Heart left ventricle (tissue), 16 donors: ENCODE data around the gene CDX2. TPM values are rescaled to one million over a fixed set of nuclear protein-coding genes. Genes with fewer than 3 reads are reported as not detected.

Experiments used
- ATAC-seq, 4 donors: fragments of 200-7000 bp; cut with Tn5 transposase; one replicate each; pipeline ENCODE4 v1.9.1; 2020 to 2022; ENCODE audit warnings: moderate library complexity in 4 of 4, mild to moderate bottlenecking in 3 of 4, moderate number of reproducible peaks in 1 of 4
- DNase-seq, 5 donors: peaks; one replicate each; pipeline ENCODE4 v3.0.0-alpha.2; 2020
- H3K27ac ChIP-seq, 12 donors: fragments of 200-600 bp; sonication (generic) in 4 of 12; one replicate each; pipeline versions ENCODE4 v1.5.0 to v1.8.0; 2016 to 2022; ENCODE audit warnings: mild to moderate bottlenecking in 2 of 12
- H3K27me3 ChIP-seq, 9 donors: fragments of 200-600 bp; sonication (generic) in 2 of 9; one replicate each; pipeline versions ENCODE4 v1.5.1 to v1.8.0; 2016 to 2022; ENCODE audit warnings: mild to moderate bottlenecking in 3 of 9
- H3K36me3 ChIP-seq, 9 donors: fragments of 200-600 bp; sonication (generic) in 2 of 9; one replicate each; pipeline versions ENCODE4 v1.5.0 to v1.8.0; 2018 to 2022; ENCODE audit warnings: mild to moderate bottlenecking in 2 of 9
- H3K4me1 ChIP-seq, 12 donors: fragments of 200-600 bp; sonication (generic) in 4 of 12; one replicate each; pipeline versions ENCODE4 v1.5.0 to v1.8.0; 2016 to 2022; ENCODE audit warnings: mild to moderate bottlenecking in 3 of 12
- H3K4me3 ChIP-seq, 12 donors: fragments of 200-600 bp; sonication (generic) in 4 of 12; one replicate each; pipeline versions ENCODE4 v1.5.0 to v1.8.0; 2017 to 2022; ENCODE audit warnings: mild to moderate bottlenecking in 9 of 12, moderate library complexity in 4 of 12
- H3K9me3 ChIP-seq, 12 donors: fragments of 200-600 bp; sonication (generic) in 4 of 12; one replicate each; pipeline versions ENCODE4 v1.5.0 to v1.8.0; 2016 to 2022; ENCODE audit warnings: mild to moderate bottlenecking in 1 of 12
- CTCF ChIP-seq, 12 donors: fragments of 200-600 bp; sonication (generic) in 4 of 12; IDR thresholded peaks; one replicate each; pipeline versions ENCODE4 v1.5.0 to v1.8.0; 2018 to 2022; ENCODE audit warnings: antibody characterized with exemption in 12 of 12, mild to moderate bottlenecking in 5 of 12
- POLR2A ChIP-seq, 2 donors: fragments of 450-650 bp; IDR thresholded peaks; one replicate each; pipeline ENCODE4 v1.6.1; 2017; ENCODE audit warnings: antibody characterized with exemption in 2 of 2, mild to moderate bottlenecking in 2 of 2, moderate library complexity in 2 of 2
- WGBS, 4 donors: extraction: QIAGEN DNeasy Blood & Tissue Kit in 2 of 4; methylation state at CpG; one replicate each; pipeline versions ENCODE4 v1.1.5 to v1.1.7; 2013 to 2018; 5-methylcytosine and 5-hydroxymethylcytosine counted together
- intact Hi-C, 10 donors: fragments of 100-400 bp; cut with DNase I; formaldehyde crosslinking; loops; one replicate each; pipeline versions ENCODE4 v1.11.1 to v1.14.2; 2022
- polyA plus RNA-seq, 2 donors: library from polyadenylated mRNA; stranded (reverse); fragments of 200-250 nt; gene quantifications; one replicate each; pipeline ENCODE4 v1.2.3, GENCODE V29; 2013
- total RNA-seq, 9 donors: library from RNA; depleted of rRNA in 2 of 9; stranded (reverse); fragments of >200 nt in 2 of 9; fragmentation: NEBNext Ultra II Directional in 3 of 9; extraction: Animal tissue kit (Norgen Biotek cat#: 25700) in 3 of 9; gene quantifications; one replicate each; pipeline versions ENCODE4 v1.1.0 to v1.2.4, GENCODE V29; 2016 to 2023
- donor health status: ischemic (EF 13 %, LVEDD 7.1; RV severe dilation, severe dysfunction).
- donor health status: healthy with polysubstance abuse.
- donor health status: DM: no; HTN: yes; CAD: no.
- donor health status: DM: no; HTN: no; CAD: no.
- donor health status: ischemic (EF 25% LVEDD 6.9; RV normal size, moderate dysfunction).
- donor health status: ischemic (EF 25% LVEDD 5.7; RV mildly dilated, moderate dysfunction).
- donor health status: healthy.
- donor health status: DM: yes; HTN: yes; CAD: no.
- donor health status: ischemic (EF 35%, LVEDD 5.7; RV mildly dilated, moderate dysfunction).
- donor health status: nonischemic (EF 11% LVEDD 7.7; RV severe dilation, severe dysfunction).
- donor health status: DM: yes; HTN: yes; CAD: no.
- donor health status: PGD.
- donor health status: ischemic (EF 29% LVEDD 5.4; RV normal size, mild dysfunction).
- donor health status: nonischemic (EF 23%, LVEDD 6.1; RV moderate dilation, normal function).

CDX2 gene
- total and polyA plus RNA-seq, 11 donors, result not detected

DNA sequence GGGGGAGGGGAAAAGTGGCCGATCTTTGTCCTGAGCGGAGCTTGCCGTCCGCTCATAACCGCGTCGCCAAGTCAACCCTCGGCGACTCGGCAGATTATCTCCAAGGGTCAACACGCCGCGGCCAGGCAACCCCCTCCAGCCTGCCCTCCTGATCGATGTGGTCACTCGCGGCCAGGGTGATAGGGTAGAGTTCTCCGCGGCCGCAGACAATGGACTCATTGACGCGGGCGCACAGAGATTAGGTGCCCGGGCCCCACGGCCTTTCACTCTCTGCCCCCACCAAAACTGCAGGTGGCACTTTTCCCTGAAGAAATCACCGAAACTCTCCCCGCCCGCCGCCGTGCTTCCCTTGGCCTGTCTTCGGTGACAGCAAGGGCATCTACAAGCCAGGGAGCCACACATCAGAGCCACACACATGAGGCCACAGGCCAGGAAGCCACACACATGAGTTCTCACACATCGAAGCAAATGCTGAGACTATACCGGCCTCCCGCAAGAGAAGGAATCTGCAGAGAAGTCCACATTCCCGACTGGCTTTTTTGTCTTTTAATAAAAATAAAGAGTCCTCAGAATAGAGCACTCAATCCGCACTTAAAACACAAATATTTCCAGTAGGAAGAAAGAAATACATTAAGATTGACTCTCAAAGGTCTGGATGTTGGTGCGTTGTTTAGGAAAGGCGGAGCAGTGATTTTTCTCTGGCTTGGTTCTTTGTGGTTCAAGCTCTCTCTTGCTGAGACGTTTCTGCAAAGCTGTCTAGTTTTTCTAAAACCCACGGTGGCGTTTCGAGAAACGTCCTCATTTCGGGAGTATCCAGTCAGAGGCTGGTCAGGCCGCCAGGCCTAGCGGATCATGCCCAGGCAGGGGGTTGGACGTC lies 50.8 kb downstream of the CDX2 start:
- Histone ChIP-seq H3K4me1 (peaks cover 0 to 44% (median 25%) of the 10 kb centered on the region in 12 donors), H3K27me3 (peaks cover 67 to 100% (median 99%) of the 10 kb centered on the region in 9 donors), H3K36me3 (no peaks in the 10 kb centered on the region), H3K27ac (no peak overlapping the region), H3K4me3 (no peak overlapping the region), H3K9me3 (no peaks in the 10 kb centered on the region)
- intact Hi-C loops, result no loop called here
- DNase-seq (no peak), ATAC-seq (no peak)
- 10 to 19% (median 12%) methylated on average over 31 to 46 of the region's 46 CpGs for WGBS, 4 donors
- TF ChIP-seq POLR2A (IDR thresholded peaks at IDR 0.05) (no peak), CTCF (IDR thresholded peaks at IDR 0.05) (no peak)

- H3K27me3 ChIP-seq, result peaks cover 57 to 100% (median 98%) of the 10 kb centered on the region in 9 donors
- no peak for TF ChIP-seq CTCF (IDR thresholded peaks at IDR 0.05)
- no peak for TF ChIP-seq POLR2A (IDR thresholded peaks at IDR 0.05)
- H3K27ac ChIP-seq, result no peak overlapping the region
- H3K9me3 ChIP-seq, result no peaks in the 10 kb centered on the region
- WGBS, 4 donors, result 3 to 5% (median 4%) methylated on average over 48 of the region's 48 CpGs
- H3K4me1 ChIP-seq, result peaks cover 0 to 44% (median 25%) of the 10 kb centered on the region in 12 donors
- H3K4me3 ChIP-seq, result no peak overlapping the region
- DNase-seq, result no peak
- no peak for ATAC-seq
- intact Hi-C loops, result no loop called here
- H3K36me3 ChIP-seq, result no peaks in the 10 kb centered on the region
Measured at GRCh38 chr13:27917121-27917947, 51.8 kb downstream of the CDX2 start.

DNA sequence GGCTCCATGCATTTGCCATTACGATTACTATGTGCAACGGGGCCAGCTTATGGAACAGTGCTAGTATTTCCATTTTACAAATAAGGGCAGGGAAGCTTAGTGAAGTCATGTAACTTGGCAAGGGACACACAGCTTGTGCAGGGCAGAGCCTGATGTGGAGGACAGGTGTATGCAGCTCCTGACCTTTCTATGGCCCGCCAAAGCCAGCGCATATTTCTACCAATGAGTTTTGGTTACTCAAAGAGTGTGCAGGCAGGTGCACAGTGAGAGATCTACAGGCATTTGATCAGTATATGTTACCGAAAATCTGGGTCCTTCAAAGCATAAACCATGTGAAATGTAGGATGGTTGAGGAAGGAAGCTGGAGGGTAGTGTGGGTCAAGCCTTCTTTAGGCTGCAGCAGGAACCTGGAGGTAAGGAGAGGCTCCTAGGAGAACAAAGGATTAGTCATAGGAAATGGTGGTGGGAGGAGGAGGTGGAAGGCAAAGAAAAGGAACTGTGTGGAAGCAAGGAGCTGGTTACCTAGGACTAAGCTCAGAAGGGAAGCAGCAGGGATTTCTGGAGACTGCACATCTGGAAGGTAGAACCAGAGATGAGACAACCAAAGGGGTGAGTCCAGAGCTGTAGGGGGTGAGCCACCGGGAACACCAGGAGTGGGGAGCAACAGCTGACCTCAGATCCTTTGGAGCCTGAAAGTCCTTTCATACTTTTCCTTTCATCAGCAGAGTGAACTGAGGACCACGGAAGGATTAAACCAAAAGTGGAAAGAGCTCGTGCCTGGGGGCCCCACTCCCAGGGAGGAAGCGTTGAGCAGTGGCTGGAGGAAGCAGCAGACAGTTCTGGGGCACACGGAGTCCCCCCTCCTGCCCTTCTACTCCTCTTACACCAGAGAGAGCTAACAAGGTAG lies 53.6 kb downstream of the CDX2 start:
- intact Hi-C loops, result no loop called here
- DNase-seq, result no peak
- Histone ChIP-seq H3K4me3 (no peak overlapping the region), H3K27ac (no peak overlapping the region), H3K27me3 (peaks cover 39 to 98% (median 86%) of the 10 kb centered on the region in 9 donors), H3K4me1 (peaks cover 0 to 28% (median 14%) of the 10 kb centered on the region in 12 donors), H3K9me3 (no peaks in the 10 kb centered on the region), H3K36me3 (no peaks in the 10 kb centered on the region)
- TF ChIP-seq CTCF (IDR thresholded peaks at IDR 0.05) (no peak), POLR2A (IDR thresholded peaks at IDR 0.05) (no peak)
- ATAC-seq, result no peak
- WGBS, 4 donors, result 48 to 55% (median 51%) methylated on average over 10 of the region's 10 CpGs
